HEK293T (cell line): ENCODE results near the gene ARHGAP10.

Experiments
- CTCF ChIA-PET: fragments of 350-600 bp; formaldehyde crosslinking; extraction: SDS; loops from one replicate; lab custom pipeline; 2021; ENCODE audit warnings: antibody characterized with exemption, inconsistent platforms; lab: Yijun Ruan, JAX
- POLR2A ChIA-PET: fragments of 350-600 bp; formaldehyde crosslinking; extraction: SDS; loops from one replicate; lab custom pipeline; 2020; ENCODE audit warnings: antibody characterized with exemption, inconsistent platforms; lab: Yijun Ruan, JAX
- DNase-seq: peaks from one replicate; pipeline ENCODE4 v3.0.0; 2012; ENCODE audit warnings: mixed read lengths; ENCODE audit errors: extremely low spot score
- ARNT ChIP-seq: fragments of 450-650 bp; IDR thresholded peaks from 2 replicates; pipeline ENCODE4 v1.6.1; 2017; ENCODE audit warnings: mild to moderate bottlenecking
- BHLHE40 ChIP-seq: fragments of 450-650 bp; IDR thresholded peaks from 2 replicates; pipeline ENCODE4 v1.6.1; 2016; ENCODE audit warnings: mild to moderate bottlenecking, moderate library complexity, borderline replicate concordance
- CTBP1 ChIP-seq: fragments of 450-650 bp; IDR thresholded peaks from 2 replicates; pipeline ENCODE4 v1.6.1; 2016; ENCODE audit warnings: borderline replicate concordance
- ELF4 ChIP-seq: fragments of 450-650 bp; IDR thresholded peaks from 2 replicates; pipeline ENCODE4 v1.6.1; 2017; ENCODE audit warnings: antibody characterized with exemption
- FOXA1 ChIP-seq: fragments of 450-650 bp; IDR thresholded peaks from 2 replicates; pipeline ENCODE4 v1.6.1; 2016; ENCODE audit warnings: mild to moderate bottlenecking
- FOXK2 ChIP-seq: fragments of 450-650 bp; IDR thresholded peaks from 2 replicates; pipeline ENCODE4 v1.6.1; 2016; ENCODE audit warnings: mild to moderate bottlenecking
- FOXM1 ChIP-seq: fragments of 450-650 bp; IDR thresholded peaks from 2 replicates; pipeline ENCODE4 v1.6.1; 2017; ENCODE audit warnings: mild to moderate bottlenecking, borderline replicate concordance
- HDGF ChIP-seq: fragments of 450-650 bp; IDR thresholded peaks from 2 replicates; pipeline ENCODE4 v1.6.1; 2017; ENCODE audit warnings: antibody characterized with exemption, borderline replicate concordance
- L3MBTL2 ChIP-seq: fragments of 450-650 bp; conservative IDR thresholded peaks from 2 replicates; pipeline ENCODE4 v1.6.1; 2016; ENCODE audit warnings: mild to moderate bottlenecking
- LEF1 ChIP-seq: fragments of 450-650 bp; IDR thresholded peaks from 2 replicates; pipeline ENCODE4 v1.6.1; 2017; ENCODE audit warnings: mild to moderate bottlenecking, borderline replicate concordance
- NFRKB ChIP-seq: fragments of 450-650 bp; IDR thresholded peaks from 2 replicates; pipeline ENCODE4 v1.6.1; 2016; ENCODE audit warnings: mild to moderate bottlenecking, moderate library complexity
- PKNOX1 ChIP-seq: fragments of 450-650 bp; IDR thresholded peaks from 2 replicates; pipeline ENCODE4 v1.6.1; 2016
- SP1 ChIP-seq: fragments of 450-650 bp; IDR thresholded peaks from 2 replicates; pipeline ENCODE4 v1.6.1; 2017
- SUZ12 ChIP-seq: fragments of 450-650 bp; IDR thresholded peaks from 2 replicates; pipeline ENCODE4 v1.6.1; 2016; ENCODE audit warnings: mild to moderate bottlenecking
- TARDBP ChIP-seq: fragments of 450-650 bp; IDR thresholded peaks from 2 replicates; pipeline ENCODE4 v1.6.1; 2016
- ZNF384 ChIP-seq: fragments of 450-650 bp; IDR thresholded peaks from 2 replicates; pipeline ENCODE4 v1.6.1; 2016

ARHGAP10 gene

GRCh38 chr4:148025981-148026380 is 294.1 kb downstream of the ARHGAP10 start:
- POLR2A ChIA-PET = no interaction called here
- no peak for TF ChIP-seq NFRKB
- no peak for TF ChIP-seq ZNF384
- TF ChIP-seq ELF4 = no peak
- no peak for TF ChIP-seq FOXM1
- no peak for TF ChIP-seq SP1
- no peak for TF ChIP-seq L3MBTL2
- TF ChIP-seq PKNOX1 = no peak
- no peak for TF ChIP-seq FOXA1
- TF ChIP-seq LEF1 = no peak
- no peak for TF ChIP-seq SUZ12
- no peak for TF ChIP-seq TARDBP
- no peak for TF ChIP-seq BHLHE40
- no peak for TF ChIP-seq FOXK2
- TF ChIP-seq ARNT = no peak
- no peak for TF ChIP-seq HDGF
- no peak for TF ChIP-seq CTBP1
- no peak for DNase-seq
- CTCF ChIA-PET = interaction anchor here (0.7 kb wide), 1 partner anchor 890 kb away, joined by 3 read pairs; no protein-coding TSS in a partner anchor

DNA sequence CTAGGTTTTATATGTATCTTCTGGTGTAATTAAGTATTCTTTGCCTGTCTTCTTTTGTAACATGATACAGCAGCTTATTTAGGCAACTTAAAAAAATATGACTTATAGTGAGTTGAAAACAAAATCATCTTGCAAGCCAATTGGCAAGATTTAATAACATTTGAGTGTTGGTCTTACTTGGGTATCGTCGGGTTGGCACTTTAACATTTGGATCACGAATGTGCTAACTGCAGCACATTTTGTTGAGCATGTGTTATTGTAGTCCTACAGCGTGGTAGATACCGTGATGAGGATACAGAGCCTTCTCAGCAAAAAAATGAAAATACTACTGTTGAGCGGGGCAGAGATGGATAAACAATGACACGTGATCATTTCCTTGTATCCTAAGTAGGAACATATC is 295.3 kb downstream of the ARHGAP10 start:
- ChIA-PET CTCF (no interaction called here), POLR2A (no interaction called here)
- DNase-seq = no peak
- TF ChIP-seq LEF1 (no peak), ELF4 (no peak), CTBP1 (no peak), SUZ12 (no peak), TARDBP (no peak), ZNF384 (no peak), FOXM1 (no peak), PKNOX1 (no peak), FOXA1 (no peak)

DNA sequence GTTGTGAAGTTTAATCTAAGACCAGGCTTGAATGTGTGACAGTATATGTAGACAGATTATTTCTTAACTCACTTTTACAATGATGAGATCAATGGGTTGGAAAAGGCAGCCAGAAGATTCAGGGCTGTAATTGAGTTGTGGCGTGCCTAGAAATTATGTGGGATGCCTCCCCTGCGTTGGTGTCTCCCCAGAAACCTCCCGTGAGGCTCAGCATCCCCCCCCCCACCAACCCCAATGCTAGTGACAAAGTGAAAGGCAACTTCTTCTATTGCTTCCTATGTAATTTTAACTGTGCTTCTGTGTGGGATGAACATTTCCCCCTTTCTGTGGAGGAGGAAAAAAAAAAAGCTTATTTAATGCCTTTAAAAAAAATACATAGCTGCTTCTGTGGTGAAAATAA is 297.9 kb downstream of the ARHGAP10 start:
- CTCF ChIA-PET = interaction anchor here (0.6 kb wide), 1 partner anchor 1043 kb away, joined by 3 read pairs; no protein-coding TSS in a partner anchor
- TF ChIP-seq FOXM1 (no peak), SUZ12 (no peak), ZNF384 (no peak), CTBP1 (no peak), TARDBP (no peak), L3MBTL2 (no peak), PKNOX1 (no peak)
- DNase-seq = no peak
- POLR2A ChIA-PET = no interaction called here

GRCh38 chr4:148030193-148030873 is 298.4 kb downstream of the ARHGAP10 start:
- ChIA-PET POLR2A (no interaction called here), CTCF (interaction anchor here (0.6 kb wide), 1 partner anchor 1043 kb away, joined by 3 read pairs; no protein-coding TSS in a partner anchor)
- no peak for TF ChIP-seq SP1
- no peak for TF ChIP-seq FOXK2
- TF ChIP-seq FOXM1 = no peak
- no peak for TF ChIP-seq ZNF384
- TF ChIP-seq NFRKB = no peak
- no peak for TF ChIP-seq ARNT
- TF ChIP-seq TARDBP = no peak
- TF ChIP-seq SUZ12 = no peak
- TF ChIP-seq LEF1 = no peak
- no peak for TF ChIP-seq L3MBTL2
- TF ChIP-seq PKNOX1 = no peak
- TF ChIP-seq BHLHE40 = no peak
- no peak for TF ChIP-seq CTBP1
- TF ChIP-seq ELF4 = no peak
- TF ChIP-seq FOXA1 = no peak
- no peak for TF ChIP-seq HDGF
- no peak for DNase-seq

GRCh38 chr4:148034813-148035212 is 302.9 kb downstream of the ARHGAP10 start:
- ChIA-PET CTCF (interaction anchor here (0.6 to 1.1 kb wide), 2 partner anchors 18 to 1551 kb away, joined by 3 read pairs; no protein-coding TSS in a partner anchor), POLR2A (interaction anchor here (1.2 kb wide), 1 partner anchor 10 kb away, joined by 3 read pairs; no protein-coding TSS in a partner anchor)
- TF ChIP-seq NFRKB (no peak), FOXK2 (no peak), SUZ12 (no peak), HDGF (no peak), TARDBP (no peak), ELF4 (no peak), PKNOX1 (no peak), BHLHE40 (no peak)
- no peak for DNase-seq
